GM19397 (cell line): Measurements from ENCODE around the gene FSCN2.

ENCODE experiments used
- ATAC-seq: cut with Tn5 transposase; IDR thresholded peaks from one replicate; pipeline ENCODE4 v1.9.1; 2021; ENCODE audit warnings: mild to moderate bottlenecking, moderate library complexity; ENCODE audit not compliant: unreplicated experiment

FSCN2 gene

GRCh38 chr17:81552244-81553017 is 24.3 kb downstream of the FSCN2 start, which contains the start of gene FAAP100:
FAAP100 (minus strand) TSS chr17:81552353; CDS start chr17:81552330, 23 bp downstream.
- ATAC-seq: peak; percentile 46

DNA sequence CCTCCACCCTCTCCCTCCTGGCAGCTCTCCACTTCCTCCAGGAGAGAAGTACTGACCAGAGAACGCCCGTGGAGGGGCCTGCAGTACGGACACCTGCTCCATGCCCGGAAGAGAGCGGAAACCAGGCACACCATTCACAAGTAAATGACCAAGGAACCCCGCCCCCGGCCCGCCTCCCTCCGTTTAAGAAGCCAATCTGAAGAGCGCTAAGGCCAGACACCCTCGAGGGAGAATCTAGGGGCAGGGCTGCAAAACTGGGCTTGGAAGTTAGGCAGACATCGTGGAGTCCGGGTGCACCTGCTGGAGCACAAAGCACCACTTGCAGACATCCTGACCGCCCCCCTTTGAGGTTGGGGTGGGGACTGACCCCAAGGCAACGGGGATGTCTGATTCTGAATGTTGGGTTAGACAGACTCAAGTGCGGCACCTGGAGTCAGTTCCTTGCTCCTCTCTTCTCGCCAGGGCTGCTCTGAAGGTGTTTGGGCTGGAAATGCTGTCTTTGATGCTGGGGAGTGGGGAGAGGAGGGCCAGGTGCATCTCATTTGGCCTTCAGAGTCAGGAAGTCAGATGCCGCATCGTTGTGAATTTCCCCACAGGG is 24.9 kb downstream of the FSCN2 start:
- ATAC-seq: peak; percentile 22

- no peak for ATAC-seq
Observed at GRCh38 chr17:81553616-81554181, 25.5 kb downstream of the FSCN2 start.

GRCh38 chr17:81556175-81556691 is 28.1 kb downstream of the FSCN2 start:
- ATAC-seq: no peak

DNA sequence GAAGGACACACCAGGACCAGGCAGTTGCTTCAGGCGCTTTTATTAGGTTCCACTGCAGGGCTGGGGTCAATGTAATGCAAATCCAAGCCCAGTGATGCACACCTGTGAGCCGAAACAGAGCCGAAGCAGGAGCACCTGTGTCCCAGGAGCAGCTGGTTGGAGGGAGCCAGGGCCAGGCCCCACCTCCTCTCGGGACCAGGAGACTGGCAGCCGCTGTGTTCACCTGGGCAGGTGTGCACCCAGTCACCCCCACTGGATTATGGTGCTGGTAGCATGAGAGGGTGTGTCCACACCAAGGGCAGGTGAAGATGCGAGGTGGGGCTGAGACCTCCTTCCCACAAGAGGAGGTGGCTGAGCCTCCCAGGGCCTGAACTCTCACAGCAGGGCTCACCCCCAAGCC is 28.7 kb downstream of the FSCN2 start:
- no peak for ATAC-seq

- ATAC-seq: no peak
Observed at GRCh38 chr17:81557276-81558114, 29.3 kb downstream of the FSCN2 start.

DNA sequence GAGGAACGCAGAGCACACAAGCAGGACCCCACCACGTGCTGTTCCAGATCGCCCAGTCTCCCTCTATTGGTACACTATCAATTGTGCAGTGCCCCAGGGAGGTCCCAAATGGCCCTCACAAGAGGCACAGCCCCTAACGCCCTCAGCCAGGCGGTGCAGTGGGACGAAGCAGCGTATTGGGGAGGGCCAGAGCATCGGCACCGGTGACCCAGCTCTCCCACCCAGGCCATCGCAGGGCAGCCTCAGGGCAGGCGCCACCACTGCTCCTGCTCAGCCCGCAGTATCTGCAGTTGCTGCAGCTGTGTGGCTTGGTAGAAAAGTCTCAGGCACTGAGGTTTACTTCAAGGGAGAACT is 29.9 kb downstream of the FSCN2 start:
- ATAC-seq: no peak

- no peak for ATAC-seq
Observed at GRCh38 chr17:81558941-81559806, 31.0 kb downstream of the FSCN2 start.

- ATAC-seq: no peak
Observed at GRCh38 chr17:81561494-81561885, 33.3 kb downstream of the FSCN2 start.

- no peak for ATAC-seq
Observed at GRCh38 chr17:81563861-81564586, 35.8 kb downstream of the FSCN2 start.

DNA sequence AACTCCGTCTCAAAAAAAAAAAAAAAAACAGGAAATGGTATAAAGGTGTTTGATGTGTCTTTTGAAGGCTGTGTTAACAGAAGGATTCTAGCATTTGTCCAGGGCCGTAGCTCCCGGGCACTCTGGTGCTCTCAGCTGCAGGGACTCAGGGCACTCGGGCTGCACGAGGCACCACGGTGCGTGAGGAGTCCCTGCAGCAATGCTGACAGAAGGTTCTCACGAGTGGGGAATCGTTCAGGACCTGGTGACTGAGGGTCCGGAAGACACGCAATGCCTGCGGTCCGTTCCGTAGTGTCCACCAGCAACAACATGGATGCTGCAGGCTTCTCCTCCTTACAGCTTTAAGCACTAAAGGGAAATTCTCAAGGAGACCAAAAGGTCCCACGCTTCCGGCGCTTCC is 36.6 kb downstream of the FSCN2 start:
- no peak for ATAC-seq

- no peak for ATAC-seq
Observed at GRCh38 chr17:81565231-81565630, 37.1 kb downstream of the FSCN2 start.

DNA sequence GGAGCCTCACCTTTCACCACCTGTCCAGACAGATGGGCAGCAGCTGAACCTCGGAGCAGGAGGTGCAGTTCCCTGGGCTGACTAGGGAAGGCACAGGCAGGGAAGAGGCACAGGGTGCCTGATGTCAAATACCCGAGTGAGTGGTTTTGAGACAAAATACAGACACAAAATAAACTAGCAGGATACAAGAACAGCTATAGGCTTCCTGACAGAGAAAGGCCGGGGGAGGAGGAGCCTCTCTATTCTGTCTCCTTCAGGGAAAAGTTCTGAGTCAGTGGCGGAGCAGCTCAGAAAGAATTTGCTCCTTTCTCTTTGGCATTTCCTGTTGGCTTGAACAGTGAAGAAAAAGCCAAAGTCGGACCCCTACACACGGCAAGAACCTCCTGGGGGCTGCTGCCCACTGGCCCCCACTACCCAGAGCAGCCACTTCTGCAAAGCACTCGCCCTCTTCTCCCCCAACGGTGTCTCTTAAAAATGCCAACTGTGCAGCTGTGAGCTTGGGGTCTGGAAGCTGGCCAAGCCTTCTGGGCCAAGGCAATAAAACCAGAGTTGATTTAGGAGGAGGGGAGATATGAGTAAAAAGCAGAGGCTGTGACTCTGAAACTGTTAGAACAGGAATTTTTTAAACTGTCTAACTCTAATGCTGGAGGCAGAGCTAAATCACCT is 38.4 kb downstream of the FSCN2 start:
- no peak for ATAC-seq

DNA sequence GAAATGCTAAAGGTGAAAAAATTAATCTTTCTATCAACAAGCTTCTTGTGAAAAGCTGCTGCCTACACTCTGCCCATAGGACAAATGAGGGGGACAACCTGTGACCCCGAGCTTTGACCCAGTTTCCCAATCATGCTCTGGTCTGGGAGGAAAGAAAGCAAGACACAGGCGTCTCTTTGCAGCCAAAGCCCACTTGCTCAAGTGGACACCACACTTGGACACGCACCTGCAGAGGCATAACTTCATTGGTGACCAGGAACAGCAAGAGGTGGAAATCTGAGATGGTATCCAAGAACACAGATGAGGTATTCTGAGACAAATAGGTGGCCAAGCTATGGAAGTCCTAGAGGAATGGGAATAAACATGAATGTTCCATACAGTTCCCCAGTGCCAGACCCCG is 39.0 kb downstream of the FSCN2 start:
- no peak for ATAC-seq

- ATAC-seq: no peak
Observed at GRCh38 chr17:81568416-81568815, 40.2 kb downstream of the FSCN2 start.

- no peak for ATAC-seq
Observed at GRCh38 chr17:81569986-81570514, 41.9 kb downstream of the FSCN2 start.

GRCh38 chr17:81570964-81571363 is 42.8 kb downstream of the FSCN2 start:
- ATAC-seq: no peak

DNA sequence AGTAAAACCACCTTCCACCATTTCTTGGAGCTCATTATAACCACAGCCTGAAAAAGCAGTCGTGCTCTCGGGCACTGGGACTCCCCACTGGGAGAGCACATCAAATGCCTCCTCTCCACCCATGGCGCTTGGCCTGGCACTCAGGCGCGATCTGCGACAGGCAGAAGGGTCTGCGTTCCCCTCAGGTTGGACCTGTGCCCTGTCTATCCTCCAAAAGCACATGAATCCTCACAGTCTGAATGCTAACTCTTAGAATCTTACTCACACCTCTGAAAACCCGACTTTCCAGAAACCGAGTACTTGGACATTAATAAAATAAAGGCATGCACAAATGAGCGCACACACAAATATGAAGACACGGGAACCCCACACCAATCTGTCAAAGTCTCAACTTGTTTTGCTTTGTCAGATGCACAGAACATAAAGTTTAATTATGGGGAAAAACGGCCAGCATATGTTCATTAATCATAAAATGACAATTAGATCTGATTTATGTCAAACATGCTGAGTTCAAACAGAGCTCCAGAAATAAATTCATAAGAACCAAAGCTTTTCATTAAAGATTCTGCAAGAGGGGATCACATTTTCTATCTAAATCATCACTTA is 44.5 kb downstream of the FSCN2 start:
- ATAC-seq: no peak
